ENCODE measurements around the gene SNAI1. TPM values are rescaled to one million over a fixed set of nuclear protein-coding genes. Genes with fewer than 3 reads are reported as not detected.

The SNAI1 gene
- total RNA-seq, 1 experiment from 2014 or later = 8.8 TPM

DNA sequence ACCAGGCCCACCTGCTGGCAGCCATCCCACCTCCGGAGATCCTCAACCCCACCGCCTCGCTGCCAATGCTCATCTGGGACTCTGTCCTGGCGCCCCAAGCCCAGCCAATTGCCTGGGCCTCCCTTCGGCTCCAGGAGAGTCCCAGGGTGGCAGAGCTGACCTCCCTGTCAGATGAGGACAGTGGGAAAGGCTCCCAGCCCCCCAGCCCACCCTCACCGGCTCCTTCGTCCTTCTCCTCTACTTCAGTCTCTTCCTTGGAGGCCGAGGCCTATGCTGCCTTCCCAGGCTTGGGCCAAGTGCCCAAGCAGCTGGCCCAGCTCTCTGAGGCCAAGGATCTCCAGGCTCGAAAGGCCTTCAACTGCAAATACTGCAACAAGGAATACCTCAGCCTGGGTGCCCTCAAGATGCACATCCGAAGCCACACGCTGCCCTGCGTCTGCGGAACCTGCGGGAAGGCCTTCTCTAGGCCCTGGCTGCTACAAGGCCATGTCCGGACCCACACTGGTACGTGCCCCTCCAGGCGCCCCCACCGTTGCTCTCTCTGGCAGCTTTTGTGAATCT, 1.1 kb downstream of the SNAI1 start:
- in situ Hi-C loops (cut with HindIII; ENCODE audit: low pct_unique_long_range_greater_than_20kb, low sequenced_read_pairs) (no loop called here), intact Hi-C loops (cut with micrococcal nuclease; ENCODE audit: unreplicated experiment) (loop anchor here (5.0 kb wide), 1 partner anchor 193 kb away; no protein-coding TSS in a partner anchor)
- POLR2A ChIA-PET = interaction anchor here (1.1 kb wide), 1 partner anchor 29 kb away, joined by 8 read pairs; no protein-coding TSS in a partner anchor
- H3K4me1 ChIP-seq (ENCODE audit: control insufficient read depth, insufficient read depth, low read length) = peaks cover 57% of the 10 kb centered on the region
- ATAC-seq (peak; percentile 19), DNase-seq (ENCODE audit: low read depth, low spot score) (no peak)
- no peaks in the 10 kb centered on the region for H3K9me3 ChIP-seq (ENCODE audit: control insufficient read depth, insufficient read depth, low read depth, low read length)
- peak overlapping the region; percentile 83 to 88 for H3K4me3 ChIP-seq (ENCODE audit: low read depth in 2 of 2, low read length in 2 of 2)
- H3K27me3 ChIP-seq (ENCODE audit: control insufficient read depth, insufficient read depth, low read length) = no peaks in the 10 kb centered on the region
- peak overlapping the region; percentile 88 for H3K27ac ChIP-seq (ENCODE audit: low read length)
- CTCF ChIA-PET = interaction anchor here (1.3 kb wide), 1 partner anchor 87 kb away, joined by 4 read pairs; no protein-coding TSS in a partner anchor
- H3K36me3 ChIP-seq (ENCODE audit: control insufficient read depth, insufficient read depth, low read length) = no peaks in the 10 kb centered on the region
- BruUV-seq (replicated peaks) = no TSS peak
- TF ChIP-seq SIN3A (IDR thresholded peaks at IDR 0.05; ENCODE audit: borderline replicate concordance, insufficient read depth, low read depth, low read length) = no peak
- TF ChIP-seq CTCF (IDR thresholded peaks at IDR 0.05) = no peak
- TF ChIP-seq, protein P1, sequence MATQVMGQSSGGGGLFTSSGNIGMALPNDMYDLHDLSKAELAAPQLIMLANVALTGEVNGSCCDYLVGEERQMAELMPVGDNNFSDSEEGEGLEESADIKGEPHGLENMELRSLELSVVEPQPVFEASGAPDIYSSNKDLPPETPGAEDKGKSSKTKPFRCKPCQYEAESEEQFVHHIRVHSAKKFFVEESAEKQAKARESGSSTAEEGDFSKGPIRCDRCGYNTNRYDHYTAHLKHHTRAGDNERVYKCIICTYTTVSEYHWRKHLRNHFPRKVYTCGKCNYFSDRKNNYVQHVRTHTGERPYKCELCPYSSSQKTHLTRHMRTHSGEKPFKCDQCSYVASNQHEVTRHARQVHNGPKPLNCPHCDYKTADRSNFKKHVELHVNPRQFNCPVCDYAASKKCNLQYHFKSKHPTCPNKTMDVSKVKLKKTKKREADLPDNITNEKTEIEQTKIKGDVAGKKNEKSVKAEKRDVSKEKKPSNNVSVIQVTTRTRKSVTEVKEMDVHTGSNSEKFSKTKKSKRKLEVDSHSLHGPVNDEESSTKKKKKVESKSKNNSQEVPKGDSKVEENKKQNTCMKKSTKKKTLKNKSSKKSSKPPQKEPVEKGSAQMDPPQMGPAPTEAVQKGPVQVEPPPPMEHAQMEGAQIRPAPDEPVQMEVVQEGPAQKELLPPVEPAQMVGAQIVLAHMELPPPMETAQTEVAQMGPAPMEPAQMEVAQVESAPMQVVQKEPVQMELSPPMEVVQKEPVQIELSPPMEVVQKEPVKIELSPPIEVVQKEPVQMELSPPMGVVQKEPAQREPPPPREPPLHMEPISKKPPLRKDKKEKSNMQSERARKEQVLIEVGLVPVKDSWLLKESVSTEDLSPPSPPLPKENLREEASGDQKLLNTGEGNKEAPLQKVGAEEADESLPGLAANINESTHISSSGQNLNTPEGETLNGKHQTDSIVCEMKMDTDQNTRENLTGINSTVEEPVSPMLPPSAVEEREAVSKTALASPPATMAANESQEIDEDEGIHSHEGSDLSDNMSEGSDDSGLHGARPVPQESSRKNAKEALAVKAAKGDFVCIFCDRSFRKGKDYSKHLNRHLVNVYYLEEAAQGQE (IDR thresholded peaks at IDR 0.05; ENCODE audit: insufficient read depth in 1 of 2, low read depth in 2 of 2, low read length in 1 of 2) = no peak
- TF ChIP-seq POLR2AphosphoS5 (IDR thresholded peaks at IDR 0.05; ENCODE audit: low read depth, low read length) = no peak
- no peak for TF ChIP-seq TCF7L2 (IDR thresholded peaks at IDR 0.05; ENCODE audit: low read depth, low read length)

GRCh38 chr20:49984426-49985153, 1.8 kb downstream of the SNAI1 start:
- peak overlapping the region; percentile 83 to 88 for H3K4me3 ChIP-seq (ENCODE audit: low read depth in 2 of 2, low read length in 2 of 2)

More at GRCh38 chr20:49984426-49985153, 1.8 kb downstream of the SNAI1 start:
- Histone ChIP-seq H3K27me3 (ENCODE audit: control insufficient read depth, insufficient read depth, low read length) (no peaks in the 10 kb centered on the region), H3K4me1 (ENCODE audit: control insufficient read depth, insufficient read depth, low read length) (peaks cover 64% of the 10 kb centered on the region), H3K36me3 (ENCODE audit: control insufficient read depth, insufficient read depth, low read length) (no peaks in the 10 kb centered on the region), H3K9me3 (ENCODE audit: control insufficient read depth, insufficient read depth, low read depth, low read length) (no peaks in the 10 kb centered on the region), H3K27ac (ENCODE audit: low read length) (peak overlapping the region; percentile 88)
- CTCF ChIA-PET = interaction anchor here (1.3 kb wide), 1 partner anchor 87 kb away, joined by 4 read pairs; no protein-coding TSS in a partner anchor
- POLR2A ChIA-PET = interaction anchor here (1.1 kb wide), 1 partner anchor 29 kb away, joined by 8 read pairs; no protein-coding TSS in a partner anchor
- no peak for DNase-seq (ENCODE audit: low read depth, low spot score)
- TF ChIP-seq CTCF (IDR thresholded peaks at IDR 0.05) = no peak
- TF ChIP-seq TCF7L2 (IDR thresholded peaks at IDR 0.05; ENCODE audit: low read depth, low read length) = no peak
- no peak for TF ChIP-seq POLR2AphosphoS5 (IDR thresholded peaks at IDR 0.05; ENCODE audit: low read depth, low read length)
- TF ChIP-seq SIN3A (IDR thresholded peaks at IDR 0.05; ENCODE audit: borderline replicate concordance, insufficient read depth, low read depth, low read length) = no peak
- TF ChIP-seq, protein P1 (IDR thresholded peaks at IDR 0.05; ENCODE audit: insufficient read depth in 1 of 2, low read depth in 2 of 2, low read length in 1 of 2) = no peak
- no TSS peak for BruUV-seq (replicated peaks)
- no peak for ATAC-seq
- intact Hi-C loops (cut with micrococcal nuclease; ENCODE audit: unreplicated experiment) (loop anchor here (5.0 kb wide), 1 partner anchor 193 kb away; no protein-coding TSS in a partner anchor), in situ Hi-C loops (cut with HindIII; ENCODE audit: low pct_unique_long_range_greater_than_20kb, low sequenced_read_pairs) (no loop called here)

All from Panc1 (cell line).